ENCODE measurements around the gene UBE2I. TPM values are rescaled to one million over a fixed set of nuclear protein-coding genes. Genes with fewer than 3 reads are reported as not detected.
"Not testable (repeated sequence)": the region's sequence is repeated elsewhere in the genome, so short reads cannot be mapped to it uniquely, and the experiment has no call there.

The UBE2I gene
- total RNA-seq, 1 donor from 2014 or later, result 57.2 TPM

DNA sequence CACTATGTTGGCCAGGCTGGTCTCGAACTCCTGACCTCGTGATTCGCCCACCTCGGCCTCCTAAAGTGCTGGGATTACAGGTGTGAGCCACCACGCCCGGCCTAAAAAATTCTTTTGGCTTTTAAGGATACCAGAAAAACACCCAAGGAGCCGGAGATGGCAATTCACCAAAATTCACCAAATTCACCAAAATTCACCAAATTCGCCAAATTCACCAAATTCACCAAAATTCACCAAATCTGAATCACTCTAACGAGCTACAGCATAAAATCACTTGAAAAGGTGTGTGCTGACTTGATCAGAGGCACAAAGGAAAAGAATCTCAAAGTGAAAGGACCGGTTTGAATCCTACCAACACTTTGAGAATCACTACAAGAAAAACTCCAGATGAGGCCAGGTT is 19.5 kb downstream of the UBE2I start:
- DNase-seq (ENCODE audit: low read depth), result not testable (repeated sequence)

DNA sequence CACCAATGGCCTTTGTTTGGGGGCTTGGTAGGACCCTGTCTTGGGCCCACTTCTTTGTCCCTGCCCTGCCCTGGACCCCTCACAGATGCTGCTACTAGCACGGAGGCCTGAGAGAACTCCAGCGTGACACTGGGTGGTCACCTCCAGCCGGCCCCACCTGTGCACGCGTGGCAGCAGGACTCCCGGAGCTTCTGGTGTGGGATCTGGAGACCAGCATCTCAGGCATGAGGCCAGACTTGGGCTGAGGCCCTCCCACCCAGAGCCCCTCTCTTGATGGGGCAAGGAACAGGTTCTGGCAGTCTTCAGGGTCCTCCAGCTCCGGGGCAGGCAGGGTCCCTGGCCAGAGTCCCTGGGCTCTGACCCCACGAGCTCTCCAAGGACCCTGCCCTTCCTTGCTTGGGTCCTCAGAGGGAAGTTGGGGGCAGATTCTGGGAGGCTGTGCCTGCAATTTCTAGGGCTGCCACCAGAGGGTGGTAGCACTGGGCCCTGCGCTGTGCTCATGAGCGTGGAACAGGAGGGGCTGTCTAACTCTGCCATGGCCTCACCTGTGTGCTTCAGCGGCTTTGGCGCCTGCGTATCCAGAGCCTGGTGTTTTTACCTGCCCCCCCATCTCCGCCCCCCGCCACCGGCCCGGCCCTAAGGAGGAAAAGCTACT is 21.0 kb downstream of the UBE2I start:
- no peak for DNase-seq (ENCODE audit: low read depth)

GRCh38 chr16:1330931-1331711 is 21.7 kb downstream of the UBE2I start:
- DNase-seq (ENCODE audit: low read depth), result no peak

GRCh38 chr16:1331712-1332617 is 22.5 kb downstream of the UBE2I start:
- DNase-seq (ENCODE audit: low read depth), result no peak

DNA sequence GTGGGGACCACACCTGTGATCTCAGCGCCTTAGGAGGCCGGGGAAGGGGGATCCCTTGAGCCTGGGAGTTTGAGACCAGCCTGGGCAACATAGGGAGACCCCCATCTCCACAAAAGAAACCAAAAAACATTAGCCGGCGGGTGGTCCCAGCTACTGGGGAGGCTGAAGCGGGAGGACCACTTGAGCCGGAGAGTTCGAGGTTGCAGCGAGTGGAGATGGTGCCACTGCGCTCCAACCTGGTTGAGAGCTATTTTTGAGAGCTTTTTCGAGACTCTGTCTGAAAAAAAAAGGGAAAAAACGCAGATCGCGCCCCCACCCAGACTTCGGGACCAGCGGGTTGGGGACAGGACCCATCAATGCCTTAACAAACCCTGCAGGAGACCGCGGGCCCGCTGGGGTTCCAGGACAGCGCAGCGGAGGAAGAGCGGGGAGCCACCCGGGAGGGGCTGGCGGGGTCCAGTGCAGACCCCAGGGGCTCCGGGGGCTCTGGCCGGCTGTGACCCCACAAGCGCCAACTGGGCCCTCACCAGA is 23.2 kb downstream of the UBE2I start:
- no peak for DNase-seq (ENCODE audit: low read depth)

DNA sequence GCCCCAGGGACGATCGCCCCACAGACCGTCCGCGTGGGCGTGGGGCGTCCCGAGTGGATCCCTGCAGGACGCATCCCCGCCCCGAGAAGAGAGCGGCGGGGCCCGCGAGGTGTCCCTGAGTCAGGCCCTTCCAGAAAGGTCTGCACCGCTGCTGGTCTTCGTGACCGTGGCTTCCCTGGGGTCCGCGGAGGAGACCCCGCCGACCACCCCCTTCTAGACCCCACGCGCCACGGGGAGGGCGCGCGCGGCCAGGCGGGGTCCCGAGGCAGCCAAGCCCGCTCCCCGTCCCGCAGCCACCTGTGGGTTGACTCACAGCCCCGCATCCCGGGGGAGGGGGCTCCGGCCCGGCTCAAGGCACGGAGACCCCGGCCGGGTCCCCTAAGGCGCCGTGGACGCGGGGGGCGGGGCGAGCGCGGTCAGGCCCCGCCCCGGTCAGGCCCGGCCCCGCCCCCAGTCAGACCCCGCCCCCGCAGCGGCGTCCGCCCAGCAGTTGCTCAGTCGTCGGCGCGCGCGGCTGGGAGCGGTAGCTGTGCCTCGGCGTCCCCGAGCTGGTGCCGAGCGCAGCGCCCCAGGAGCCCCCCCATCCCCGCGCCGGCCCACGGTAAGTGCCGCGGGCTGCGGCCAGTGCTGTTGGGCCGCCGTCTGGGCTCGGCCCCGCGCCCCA is 23.8 kb downstream of the UBE2I start, which contains the start of gene BAIAP3:
TSS of gene BAIAP3 (plus strand) at position 497 of the 664 bp plus-strand sequence. CDS start 4,905 bp downstream, outside the sequence.
- DNase-seq (ENCODE audit: low read depth), result no peak

DNA sequence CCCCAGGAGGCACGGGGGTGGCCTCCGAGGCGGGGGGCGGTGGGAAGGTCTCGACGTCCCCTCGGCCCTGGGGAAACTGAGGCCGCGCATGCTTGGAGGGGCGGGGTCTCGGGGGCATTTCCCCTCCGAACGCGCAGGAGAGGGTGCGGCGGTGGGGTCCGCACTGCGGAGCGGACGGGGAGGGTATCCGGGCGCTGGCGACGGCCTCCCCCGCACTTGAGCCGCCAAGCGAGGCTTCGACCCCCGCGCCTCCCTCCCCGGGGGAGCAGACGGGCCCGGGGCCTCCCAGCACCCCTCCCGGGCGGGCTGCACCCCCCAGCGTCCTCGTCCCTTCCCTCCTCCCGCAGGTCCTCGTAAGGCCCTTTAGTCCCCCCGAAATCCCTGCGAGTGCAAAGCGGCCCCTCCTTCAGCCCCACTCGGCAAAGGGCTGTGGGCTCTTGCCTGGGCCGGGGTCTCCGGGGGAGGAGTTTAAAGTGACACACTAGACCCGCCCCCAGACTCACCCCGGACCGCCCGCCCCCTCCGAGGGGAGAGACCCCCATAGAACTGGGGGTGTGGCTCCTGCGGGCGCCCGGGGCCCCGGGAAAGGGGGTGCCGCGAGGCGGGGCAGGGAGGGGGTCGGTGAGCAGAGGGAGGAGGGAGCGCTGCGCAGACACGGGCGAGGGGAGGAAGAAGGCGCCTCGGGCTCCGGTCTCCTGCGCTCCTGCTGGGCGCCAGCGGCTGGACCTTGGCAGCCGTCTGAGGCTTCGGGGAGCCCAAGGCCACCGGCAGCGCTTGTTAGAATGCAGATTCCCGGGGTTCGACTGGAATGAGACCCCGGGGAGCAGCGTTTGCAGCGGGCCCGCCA is 24.6 kb downstream of the UBE2I start:
- DNase-seq (ENCODE audit: low read depth), result no peak

- DNase-seq (ENCODE audit: low read depth), result no peak
These were observed 25.3 kb downstream of the UBE2I start for GRCh38 chr16:1334739-1335138.

DNA sequence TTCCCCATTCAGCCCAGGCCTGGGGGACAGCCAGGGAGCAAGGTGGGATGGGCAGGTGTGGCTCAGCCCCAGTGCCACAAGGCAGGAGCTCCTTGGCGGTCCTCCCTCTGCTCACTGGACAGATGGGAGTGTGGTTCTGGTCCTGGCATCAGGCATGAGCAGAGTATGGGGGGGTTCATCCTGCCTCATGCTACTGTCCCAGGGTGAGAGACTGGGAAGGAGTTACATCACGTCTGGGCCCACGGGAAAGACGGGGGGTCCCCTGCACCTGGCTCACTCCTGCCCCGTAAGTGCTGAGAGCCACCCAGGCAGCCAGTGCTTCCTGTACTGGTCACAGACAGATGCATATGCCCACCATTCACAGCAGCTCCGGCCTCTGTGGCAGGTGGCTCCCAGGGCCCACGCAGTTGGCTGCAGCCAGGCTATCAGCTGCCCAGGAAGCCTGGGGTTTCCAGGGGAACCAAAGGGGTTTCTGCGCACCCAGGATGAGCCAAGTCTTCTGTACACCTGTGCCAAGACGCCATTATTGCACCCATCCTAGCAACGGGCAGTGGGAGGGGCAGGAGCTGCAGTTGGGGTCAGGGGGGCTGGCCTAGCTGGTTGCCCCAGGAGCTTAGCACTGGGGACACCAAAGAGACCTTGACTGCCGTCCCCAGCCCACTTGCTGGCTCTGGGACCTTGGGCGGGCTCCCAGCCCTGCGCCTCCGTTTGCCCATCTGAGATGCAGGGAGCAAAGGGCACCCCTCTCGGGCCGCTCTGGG is 26.0 kb downstream of the UBE2I start:
- DNase-seq (ENCODE audit: low read depth), result no peak

GRCh38 chr16:1335996-1336395 is 26.6 kb downstream of the UBE2I start:
- DNase-seq (ENCODE audit: low read depth), result no peak

DNA sequence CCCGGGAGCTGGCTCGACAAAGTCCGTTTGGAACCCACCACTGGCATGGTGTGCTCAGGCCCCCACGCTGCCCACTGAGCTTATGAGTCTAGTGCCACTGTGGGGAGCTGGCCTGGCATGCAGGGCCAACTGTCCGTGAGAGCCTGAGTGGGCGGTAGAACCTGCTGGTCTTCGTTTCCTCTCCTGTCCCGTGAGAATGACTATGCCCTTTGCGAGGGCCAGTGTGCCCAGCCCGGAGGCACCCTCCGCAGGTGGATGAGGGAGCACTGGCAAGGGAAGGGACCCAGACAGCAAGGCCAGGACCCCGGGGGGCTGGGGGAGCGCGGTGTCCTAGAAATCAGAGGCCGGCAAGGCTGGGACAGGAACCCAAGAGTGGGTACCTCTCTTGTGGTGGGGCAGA is 27.2 kb downstream of the UBE2I start:
- DNase-seq (ENCODE audit: low read depth), result no peak

GRCh38 chr16:1337486-1337885 is 28.1 kb downstream of the UBE2I start:
- DNase-seq (ENCODE audit: low read depth), result no peak

DNA sequence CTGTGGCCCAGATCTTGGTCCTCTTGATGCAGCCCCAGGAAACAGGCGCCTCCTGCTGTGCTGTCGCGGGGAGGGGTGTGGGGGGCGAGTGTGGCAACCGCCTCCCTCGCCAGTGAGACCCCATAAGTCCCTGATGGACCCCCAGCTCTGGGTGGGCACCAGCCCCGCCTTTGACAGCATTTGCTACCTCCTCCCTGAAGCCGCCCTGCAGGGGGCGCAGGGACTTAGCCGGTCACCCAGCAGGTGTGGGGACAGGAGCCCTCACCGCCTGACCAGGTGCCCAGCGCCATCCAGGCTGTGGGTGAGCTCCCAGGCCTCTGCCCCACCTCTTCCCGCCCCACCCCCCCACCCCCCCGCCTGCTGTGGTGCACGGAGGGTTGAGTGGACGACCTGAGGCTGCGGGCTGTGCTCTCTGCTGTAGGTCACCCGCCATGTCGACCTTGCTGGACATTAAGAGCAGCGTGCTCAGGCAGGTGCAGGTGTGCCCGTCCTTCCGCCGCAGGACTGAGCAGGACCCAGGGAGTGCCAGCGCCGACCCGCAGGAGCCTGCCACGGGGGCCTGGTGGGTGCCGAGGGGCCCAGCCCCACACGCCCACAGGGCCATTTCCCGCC is 28.8 kb downstream of the UBE2I start:
- DNase-seq (ENCODE audit: low read depth), result no peak

- DNase-seq (ENCODE audit: low read depth), result no peak
These were observed 29.6 kb downstream of the UBE2I start for GRCh38 chr16:1338855-1339675.

- DNase-seq (ENCODE audit: low read depth), result no peak
These were observed 31.5 kb downstream of the UBE2I start for GRCh38 chr16:1340730-1341494.

- DNase-seq (ENCODE audit: low read depth), result no peak
These were observed 32.3 kb downstream of the UBE2I start for GRCh38 chr16:1341495-1342420.

All from myocyte (in vitro differentiated cells).